ENCODE measurements around the gene DRAXIN.
A peak's percentile ranks its signal among the peaks of the same experiment; 100 is the strongest.

Gene DRAXIN

DNA sequence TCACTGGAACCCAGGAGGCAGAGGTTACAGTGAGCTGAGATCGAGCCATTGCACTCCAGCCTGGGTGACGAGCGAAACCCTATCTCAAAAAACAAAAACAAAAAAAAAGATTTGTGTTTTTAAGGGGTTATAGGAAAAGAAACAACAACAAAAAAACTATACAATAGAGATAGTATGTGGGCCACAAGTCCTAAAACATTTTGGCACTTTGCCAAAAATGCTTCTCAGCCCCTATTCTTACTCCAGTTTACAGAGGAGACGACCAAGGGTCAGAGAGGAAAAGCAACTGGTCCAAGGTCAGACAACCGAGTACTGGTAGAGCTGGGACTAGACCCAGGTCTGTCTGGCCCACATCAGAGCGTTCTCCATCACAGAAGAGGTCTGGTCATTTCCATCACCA, 33.9 kb upstream of the DRAXIN start:
- DNase-seq = no peak

DNA sequence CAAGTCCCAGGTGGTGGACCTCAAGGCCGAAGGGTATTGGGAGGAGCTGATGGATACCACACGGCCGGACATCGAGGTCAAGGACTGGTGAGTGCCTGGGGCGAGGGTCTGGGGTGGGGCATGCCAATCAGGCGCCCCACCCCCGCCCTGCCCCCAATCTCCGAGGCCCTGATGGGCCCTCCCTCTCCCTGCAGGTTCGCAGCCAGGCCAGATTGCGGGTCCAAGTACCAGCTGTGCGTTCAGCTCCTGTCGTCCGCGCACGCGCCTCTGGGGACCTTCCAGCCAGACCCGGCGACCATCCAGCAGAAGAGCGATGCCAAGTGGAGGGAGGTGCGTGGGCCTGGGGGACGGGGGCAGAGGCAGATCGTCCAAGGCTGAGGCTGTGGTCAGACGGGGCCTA, 33.0 kb upstream of the DRAXIN start:
- DNase-seq = no peak

DNA sequence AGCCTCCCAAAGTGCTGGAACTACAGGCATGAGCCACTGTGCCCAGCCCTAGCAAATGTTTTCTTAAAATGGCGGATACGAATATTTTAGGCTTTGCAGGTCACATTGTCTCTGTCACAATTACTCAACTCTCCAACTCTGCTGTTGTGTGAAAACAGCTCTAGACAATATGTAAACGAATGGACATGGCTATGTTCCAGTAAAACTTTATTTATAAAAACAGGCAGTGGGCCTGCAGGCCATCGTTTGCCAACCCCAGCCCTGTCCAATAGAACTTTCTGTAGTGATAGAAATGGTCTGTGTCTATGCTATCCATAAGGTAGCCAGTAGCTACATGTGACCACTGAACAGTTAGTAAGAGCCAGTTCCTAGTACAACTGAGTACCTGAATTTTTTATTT, 31.8 kb upstream of the DRAXIN start:
- DNase-seq = no peak

DNA sequence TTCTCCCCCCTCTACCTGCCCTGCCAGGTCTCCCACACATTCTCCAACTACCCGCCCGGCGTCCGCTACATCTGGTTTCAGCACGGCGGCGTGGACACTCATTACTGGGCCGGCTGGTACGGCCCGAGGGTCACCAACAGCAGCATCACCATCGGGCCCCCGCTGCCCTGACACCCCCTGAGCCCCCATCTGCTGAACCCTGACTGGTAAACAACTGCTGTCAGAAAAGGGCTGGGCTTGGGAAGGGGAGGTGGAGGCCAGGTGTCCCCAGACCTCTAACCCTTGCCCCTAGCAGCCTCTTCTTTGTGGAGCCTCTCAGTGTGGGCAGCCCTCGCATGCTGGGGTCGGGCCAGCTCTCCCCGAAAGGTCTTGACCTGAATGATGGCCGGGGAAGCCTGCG, 30.4 kb upstream of the DRAXIN start:
- DNase-seq = no peak

DNA sequence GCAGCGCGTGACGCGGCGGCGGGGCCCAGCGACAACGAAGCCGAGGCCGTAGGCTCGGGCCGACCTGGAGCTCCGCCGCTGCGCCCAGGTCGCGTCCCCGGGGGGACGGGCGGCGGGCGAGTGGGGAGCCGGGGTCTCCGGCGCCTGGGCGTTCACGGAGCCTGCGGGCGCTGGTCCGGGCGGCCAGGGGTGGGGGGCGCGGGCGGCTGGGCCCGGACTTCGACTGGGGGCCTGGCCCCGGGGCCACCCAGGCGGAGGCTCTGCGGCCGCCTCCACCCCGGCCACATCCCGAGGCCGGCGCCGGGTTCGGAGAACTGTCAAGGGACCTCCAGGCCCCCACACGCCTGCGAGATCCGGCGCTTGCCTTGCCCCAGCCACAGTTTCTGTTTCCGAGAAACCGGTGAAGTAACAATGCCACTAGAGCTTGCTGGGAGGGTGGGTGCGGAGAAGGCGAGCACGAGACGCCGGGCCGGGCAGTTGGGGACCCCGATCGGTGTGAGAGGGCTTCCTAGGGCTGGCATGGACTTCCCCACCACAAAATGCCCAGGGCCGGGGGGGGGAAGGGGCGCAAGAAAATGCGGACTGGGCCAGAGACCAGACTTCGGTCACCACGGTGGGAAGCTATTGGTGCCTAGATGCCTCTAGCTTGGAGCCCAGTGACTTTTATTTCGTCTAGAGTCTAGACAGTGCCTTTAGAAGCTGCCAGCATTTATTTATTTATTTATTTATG, 27.0 kb upstream of the DRAXIN start:
- DNase-seq = no peak

DNA sequence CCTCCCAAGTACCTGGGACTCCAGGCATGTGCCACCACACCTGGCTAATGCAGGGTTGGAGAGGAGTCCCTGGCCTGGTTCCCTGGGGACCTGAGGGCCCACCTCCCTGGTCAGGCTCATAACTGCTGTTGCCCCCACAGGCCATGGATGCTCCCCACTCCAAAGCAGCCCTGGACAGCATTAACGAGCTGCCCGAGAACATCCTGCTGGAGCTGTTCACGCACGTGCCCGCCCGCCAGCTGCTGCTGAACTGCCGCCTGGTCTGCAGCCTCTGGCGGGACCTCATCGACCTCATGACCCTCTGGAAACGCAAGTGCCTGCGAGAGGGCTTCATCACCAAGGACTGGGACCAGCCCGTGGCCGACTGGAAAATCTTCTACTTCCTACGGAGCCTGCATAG, 23.0 kb upstream of the DRAXIN start:
- no peak for DNase-seq

DNA sequence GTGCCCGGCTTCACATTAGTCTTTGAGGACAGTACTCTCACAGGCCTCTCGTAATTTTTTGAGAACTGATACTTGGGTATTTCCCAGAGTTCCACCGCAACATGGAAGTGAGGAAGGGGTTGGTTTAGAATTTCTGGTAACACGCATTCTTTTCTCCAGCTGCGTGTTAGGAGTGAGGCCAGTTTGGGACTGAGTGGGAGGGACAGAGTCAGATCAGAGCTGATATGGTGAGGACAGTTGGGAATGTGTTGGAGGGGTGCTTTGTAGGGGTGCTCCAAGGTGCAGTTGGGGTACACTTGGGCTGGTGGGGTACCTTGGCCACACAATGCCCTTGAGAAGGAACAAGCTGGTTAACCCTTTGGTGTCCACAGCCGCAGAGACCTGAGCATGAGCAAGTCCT, 20.8 kb upstream of the DRAXIN start:
- DNase-seq = no peak

DNA sequence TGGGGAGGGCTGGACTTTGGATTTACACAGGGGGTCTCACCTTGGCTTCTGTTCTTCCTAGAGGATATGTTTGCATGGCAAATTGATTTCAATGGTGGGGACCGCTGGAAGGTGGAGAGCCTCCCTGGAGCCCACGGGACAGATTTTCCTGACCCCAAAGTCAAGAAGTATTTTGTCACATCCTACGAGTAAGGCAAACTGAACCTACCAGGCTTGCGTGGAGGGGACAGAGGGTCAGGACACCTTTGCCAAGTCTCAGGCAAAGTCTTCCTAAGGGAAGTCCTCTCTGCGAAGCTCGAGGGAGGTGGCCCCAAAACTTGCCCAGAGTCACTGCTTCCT, 20.3 kb upstream of the DRAXIN start:
- DNase-seq = no peak

DNA sequence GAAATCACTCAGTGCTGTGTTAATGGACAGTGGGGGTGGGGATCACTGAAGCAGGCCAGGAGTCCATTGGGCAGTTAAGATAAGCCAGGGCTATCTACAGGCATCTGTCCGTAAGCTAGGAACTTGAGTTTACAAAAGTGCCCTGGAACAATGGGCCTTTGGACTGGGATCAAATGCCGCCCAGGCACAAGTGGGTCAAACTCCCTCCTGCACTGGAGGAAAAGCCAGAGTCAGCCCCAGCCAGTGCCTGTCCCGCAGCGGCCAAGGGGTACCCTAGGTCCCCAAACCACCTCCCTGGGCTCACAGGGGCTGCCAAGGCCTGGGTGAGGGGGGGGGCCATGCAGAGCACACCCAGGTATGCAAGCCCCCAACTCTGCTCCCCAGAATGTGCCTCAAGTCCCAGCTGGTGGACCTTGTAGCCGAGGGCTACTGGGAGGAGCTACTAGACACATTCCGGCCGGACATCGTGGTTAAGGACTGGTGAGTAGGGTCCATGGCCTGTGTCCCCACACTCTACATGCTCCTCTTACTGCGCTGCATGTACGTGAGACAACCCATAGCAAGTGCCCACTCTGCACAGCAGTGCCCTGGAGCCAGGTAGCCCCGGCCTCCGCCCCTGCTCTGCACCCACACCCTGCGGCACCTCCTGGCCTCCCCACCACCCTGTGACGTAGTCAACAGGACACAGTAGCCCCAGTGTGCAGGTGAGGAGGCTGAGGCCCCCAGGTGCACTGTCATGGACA, 19.8 kb upstream of the DRAXIN start:
- no peak for DNase-seq

DNA sequence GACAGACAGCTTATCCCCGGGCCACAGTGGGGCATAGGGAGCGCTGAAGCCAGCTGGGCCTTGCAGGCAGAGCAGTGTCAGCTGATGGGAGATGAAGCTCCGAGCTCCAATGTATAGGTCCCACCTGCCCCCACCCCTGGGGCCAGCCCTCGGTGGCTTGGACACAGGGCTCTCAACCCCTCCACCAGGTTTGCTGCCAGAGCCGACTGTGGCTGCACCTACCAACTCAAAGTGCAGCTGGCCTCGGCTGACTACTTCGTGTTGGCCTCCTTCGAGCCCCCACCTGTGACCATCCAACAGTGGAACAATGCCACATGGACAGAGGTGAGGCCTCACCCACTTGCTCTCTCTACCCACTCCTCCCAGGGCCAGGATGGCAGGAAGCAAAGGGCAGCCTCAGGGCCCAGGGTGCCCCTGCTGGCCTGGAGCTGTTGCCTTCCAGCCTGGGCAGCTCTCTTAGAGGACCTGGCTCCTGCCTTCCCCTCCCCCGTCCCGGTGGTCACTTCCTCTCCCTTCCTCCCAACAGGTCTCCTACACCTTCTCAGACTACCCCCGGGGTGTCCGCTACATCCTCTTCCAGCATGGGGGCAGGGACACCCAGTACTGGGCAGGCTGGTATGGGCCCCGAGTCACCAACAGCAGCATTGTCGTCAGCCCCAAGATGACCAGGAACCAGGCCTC, 18.3 kb upstream of the DRAXIN start:
- DNase-seq = no peak

DNA sequence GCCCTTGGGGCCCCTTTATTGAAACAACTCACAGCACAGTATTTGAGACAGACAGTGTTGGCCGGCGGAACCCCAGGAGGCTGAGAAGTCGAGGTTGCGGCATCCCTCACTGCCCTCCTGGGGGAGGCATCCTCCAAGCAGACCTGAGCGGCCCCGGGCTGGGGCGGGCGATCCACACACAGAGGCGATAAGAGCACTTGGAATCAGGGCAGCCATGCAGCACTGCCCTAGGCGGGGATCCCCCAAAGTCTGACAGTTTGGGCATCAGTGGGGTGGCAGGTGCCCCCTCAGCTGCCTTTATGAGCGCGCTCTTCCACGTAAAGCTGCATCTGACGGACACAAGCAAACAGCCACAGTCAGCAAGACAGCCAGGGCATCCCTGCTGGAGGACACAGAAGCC, 17.0 kb upstream of the DRAXIN start:
- no peak for DNase-seq

DNA sequence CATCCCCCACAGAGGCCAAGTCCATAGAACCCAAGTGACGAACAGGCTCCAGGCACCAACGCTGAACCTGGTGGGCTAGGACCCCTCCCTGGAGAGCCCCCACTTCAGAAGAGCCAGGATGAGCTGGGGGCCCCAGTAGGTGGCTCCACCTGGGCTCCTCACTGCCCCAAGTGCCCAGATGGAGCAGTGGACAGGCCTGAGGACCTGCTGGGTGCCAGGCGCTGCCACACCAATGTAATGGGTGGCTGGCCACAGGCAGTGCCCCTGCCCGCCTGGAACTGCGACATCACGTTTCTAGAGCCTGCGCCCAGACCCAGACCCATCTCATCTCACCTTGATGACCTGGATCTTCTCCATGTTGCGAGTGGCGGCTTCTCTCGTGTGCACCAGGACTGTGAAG, 16.2 kb upstream of the DRAXIN start:
- no peak for DNase-seq

DNA sequence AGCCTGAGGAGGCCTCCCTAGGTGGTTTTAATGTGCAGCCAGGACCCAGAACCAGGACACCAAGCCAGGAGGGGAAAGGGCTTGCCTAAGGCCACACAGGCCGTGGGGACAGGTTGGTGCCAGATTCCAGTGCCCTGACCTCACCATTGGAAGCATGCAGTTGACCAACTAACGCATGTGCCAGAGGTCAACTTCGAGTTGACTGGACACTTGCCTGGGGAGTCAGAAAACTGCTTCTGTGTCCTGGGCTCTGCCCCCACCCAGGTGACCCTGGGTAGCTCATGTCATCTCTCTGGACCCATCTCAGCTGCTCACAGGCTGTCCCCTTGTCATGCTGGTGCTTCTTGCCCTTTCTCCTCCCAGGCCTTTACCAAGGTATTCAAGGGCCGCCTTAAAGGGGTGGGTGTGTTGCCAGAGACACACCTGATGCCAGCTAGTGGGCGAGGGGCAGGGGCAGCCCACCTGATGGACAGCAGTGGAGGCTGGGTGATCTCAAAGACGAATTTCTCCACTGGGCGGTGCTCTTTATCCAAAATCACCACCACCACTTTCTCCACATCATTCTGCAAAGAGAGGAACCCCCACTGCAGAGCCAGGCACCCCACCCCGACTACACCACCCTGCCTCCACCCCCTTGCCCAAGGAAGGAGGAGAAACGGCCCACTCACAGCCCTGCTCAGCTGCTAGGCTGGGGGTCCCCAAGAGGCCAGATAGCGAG, 15.0 kb upstream of the DRAXIN start:
- no peak for DNase-seq

DNA sequence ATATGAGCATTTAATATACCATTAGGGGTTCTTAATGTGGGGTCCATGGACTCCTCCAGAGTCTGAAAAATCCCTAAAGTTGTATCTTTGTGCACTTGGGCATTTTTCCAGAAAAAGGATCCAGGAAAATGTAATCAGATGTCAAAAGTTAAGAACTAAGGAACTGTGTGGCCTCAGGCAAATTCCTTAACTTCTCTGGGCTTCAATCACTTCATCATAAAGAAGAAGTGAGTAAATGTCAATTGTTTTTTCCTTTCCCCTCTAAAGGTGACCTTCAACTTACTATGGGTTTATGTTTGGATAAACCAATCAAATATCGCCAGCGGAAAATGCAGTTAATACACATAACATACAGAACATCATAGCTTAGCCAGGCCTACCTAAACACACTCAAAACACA, 13.1 kb upstream of the DRAXIN start:
- no peak for DNase-seq

DNA sequence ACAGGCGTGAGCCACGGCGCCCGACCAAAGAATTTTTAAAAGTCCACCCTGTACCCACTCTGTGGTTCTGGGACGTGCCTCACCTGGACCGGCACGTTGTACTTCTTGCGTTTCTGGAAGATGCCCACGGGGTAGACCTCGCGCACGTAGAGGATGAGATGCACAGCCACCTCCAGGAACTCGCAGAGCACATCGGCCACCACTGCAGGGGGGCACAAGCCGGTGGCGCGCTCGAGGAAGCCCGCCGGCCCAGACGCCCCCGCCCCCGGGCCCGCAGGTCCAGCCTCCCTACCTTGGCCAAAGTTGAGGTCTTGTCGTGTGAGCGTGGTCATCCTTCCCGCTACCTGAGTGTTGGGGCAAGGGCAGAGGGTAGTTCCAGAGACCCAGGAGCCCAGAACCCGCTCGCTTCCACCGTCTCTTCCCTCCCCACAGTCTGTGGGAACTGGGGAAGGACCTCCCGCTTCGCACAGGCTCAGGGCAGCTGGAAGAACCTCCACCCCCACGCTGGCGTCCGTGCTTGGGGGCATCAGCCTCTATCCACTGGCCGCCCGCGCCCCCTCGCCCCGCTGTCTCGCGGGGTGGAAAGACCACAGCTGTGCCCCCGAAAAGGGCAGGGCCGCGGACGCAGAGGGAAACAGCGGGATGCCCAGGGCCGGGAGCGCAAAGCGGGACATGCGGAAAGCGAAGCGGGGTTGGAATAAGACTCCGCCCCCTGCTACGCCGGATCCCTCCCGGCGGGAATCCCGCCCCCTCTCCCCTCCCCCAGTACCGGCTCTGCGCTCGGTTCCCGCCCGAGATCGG, 11.0 kb upstream of the DRAXIN start:
- DNase-seq = no peak

DNA sequence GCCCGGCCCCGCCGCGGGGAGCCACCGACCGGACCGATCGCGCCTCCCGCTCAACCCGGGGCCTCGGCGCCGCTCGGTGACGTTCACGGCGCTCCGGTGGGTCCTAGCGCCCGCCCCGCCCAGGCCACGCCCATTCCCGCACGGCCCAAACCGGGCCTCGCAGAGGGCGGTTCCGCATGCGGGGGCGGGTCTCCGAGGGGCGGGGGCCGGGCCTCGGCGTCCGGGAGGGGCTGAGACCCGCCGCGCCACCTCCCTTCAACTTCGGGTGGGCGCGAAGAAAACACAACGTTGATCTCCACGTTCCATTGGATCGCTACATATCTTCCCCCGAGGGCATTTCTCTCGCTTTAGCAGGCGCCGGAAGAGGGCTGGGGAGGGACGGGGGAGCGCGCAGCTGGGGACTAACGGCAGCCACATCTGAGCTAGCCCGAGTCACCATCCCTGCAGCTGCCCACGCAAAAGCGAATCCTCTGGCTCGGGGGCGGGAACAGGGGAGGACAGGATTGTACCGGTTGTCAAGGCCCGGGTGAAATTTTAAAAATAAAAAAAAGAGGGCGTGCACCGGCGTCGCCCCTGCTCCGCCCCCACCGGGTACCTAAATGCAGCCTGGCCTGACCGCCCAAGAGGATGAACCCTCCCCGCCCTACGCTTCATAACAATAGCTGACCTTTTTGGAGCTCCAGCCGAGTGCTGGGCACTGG, 10.3 kb upstream of the DRAXIN start, which contains the start of gene MAD2L2:
TSS of gene MAD2L2 (minus strand) at position 78 of the 701 bp plus-strand sequence. CDS start 547 bp downstream, outside the sequence.
- peak; percentile 75 for DNase-seq

DNA sequence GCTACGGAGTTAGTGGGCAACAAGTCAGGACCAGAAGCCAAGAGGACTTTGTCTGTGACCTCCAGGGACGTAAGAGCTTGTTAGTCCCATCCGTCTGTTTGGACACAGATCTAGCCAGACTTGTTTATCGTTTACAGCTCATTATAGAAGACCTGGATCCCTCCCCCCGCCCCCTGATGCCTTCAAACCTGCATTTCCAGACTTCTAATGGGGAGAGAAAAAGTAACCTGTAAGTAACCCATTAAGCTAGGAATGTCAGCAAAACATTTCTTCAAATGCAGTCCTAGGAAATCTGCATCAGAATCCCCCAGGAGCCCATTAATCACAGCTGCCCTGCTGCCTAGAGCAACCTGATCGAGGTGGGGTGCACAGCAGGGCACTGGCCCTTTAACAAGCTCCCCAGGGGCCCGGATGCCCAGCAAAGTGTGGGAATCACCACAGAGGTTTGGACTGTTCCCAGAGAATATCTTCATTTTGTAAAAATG, 9.2 kb upstream of the DRAXIN start:
- DNase-seq = no peak

DNA sequence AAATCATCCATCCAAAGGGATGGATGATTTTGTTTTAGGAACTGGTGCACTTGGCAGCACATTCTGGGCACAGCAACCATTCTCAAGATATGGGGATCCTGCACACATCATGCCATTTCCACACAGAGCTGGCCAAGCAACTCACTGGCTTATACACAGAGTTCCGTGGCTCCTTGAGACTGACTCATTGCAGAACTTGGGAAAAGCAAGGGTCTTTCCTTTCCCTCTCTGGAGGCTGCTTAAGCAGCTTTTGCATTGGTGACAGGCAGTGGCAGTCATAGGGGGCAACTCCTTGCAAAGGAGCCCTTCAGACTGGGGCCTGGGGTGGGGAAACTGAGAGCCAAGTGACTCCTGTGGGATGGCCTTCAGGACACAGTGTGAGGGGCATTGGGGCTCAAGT, 8.7 kb upstream of the DRAXIN start:
- no peak for DNase-seq

DNA sequence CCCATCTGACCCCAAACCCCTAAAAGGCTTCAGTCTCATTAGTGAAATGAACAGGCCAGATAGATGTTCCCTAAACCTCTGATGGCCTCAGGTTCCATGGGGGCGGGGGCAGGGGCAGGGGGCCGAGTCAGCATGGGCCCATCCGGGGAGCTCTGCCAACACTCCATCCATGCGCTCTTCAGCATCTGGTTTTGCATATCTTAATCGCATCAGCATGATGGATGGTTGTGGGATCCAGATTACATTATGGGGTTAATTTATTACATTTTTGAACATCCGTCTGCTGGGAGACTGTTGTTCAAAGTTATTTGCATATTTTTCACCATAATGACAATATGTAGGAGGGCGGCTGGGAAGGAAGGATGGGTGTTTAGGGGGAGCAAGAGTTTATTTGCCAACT, 7.4 kb upstream of the DRAXIN start:
- DNase-seq = peak; percentile 52

DNA sequence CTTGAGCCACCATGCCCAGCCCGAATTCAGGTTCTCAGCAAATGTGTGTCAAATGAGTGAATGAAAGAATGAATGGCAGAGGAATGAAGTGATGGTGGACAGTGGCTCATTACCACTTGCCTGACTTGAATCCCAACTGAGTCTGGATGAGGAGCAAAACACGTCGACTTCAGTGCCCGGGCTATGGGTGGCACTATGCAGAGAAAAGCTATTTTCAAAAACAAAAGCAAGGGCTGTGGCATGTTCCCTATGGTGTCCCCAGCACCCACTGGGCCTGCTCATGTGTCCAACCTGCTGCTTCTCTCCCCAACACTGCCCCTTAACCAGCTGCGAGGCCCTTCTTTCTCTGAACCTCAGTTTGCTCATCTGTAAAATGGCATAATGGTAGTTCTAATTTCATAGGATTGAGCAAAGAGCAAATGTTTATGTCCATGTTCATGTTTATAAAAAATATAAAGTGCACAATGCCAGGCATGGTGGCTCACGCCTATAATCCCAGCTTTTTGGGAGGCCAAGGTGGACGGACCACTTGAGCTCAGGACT, 6.2 kb upstream of the DRAXIN start:
- DNase-seq = no peak

DNA sequence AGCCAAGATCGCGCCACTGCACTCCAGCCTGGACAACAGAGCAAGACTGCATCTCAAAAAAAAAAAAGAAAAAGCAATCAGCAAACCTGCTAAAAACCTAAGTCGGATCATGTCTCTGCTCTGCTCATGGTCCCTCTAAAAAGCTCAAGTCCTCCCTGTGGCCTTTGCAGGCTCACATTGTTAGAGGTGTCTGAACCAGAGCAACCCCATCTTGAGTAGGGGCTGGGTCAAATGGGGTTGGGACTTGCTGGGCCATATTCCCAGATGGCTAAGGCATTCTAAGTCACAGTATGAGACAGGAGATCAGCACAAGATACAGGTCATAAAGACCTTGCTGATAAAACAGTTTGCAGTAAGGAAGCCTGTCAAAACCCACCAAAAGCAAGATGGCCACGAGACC, 3.0 kb upstream of the DRAXIN start:
- DNase-seq = no peak
